GM18498 (cell line): ENCODE measurements around the gene ELP5.
A peak's percentile ranks its signal among the peaks of the same experiment; 100 is the strongest.

Source experiments
- ATAC-seq: cut with Tn5 transposase; IDR thresholded peaks from one replicate; pipeline ENCODE4 v1.9.1; 2021; ENCODE audit warnings: mild to moderate bottlenecking, moderate library complexity; ENCODE audit not compliant: unreplicated experiment

ELP5 gene

DNA sequence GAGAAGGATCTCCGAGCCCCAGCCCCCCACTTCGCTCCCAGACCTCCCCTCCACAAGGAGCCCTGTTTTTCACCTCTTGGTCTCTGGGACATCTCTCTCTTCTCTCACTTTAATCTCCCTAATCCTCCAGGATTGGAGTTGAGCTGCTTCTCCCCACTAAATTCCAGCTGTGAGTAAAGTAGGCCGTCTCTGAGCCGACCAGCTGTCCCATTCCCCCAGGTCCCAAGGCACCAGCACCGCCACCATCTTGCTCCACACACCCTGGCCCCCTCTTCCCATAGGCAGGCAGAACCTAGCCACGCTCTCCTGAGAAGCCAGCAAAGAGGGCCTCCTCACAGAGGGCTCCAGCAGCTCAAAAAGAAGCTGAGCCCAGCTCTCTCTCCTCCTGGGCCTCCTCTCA is 33.3 kb upstream of the ELP5 start:
- no peak for ATAC-seq

DNA sequence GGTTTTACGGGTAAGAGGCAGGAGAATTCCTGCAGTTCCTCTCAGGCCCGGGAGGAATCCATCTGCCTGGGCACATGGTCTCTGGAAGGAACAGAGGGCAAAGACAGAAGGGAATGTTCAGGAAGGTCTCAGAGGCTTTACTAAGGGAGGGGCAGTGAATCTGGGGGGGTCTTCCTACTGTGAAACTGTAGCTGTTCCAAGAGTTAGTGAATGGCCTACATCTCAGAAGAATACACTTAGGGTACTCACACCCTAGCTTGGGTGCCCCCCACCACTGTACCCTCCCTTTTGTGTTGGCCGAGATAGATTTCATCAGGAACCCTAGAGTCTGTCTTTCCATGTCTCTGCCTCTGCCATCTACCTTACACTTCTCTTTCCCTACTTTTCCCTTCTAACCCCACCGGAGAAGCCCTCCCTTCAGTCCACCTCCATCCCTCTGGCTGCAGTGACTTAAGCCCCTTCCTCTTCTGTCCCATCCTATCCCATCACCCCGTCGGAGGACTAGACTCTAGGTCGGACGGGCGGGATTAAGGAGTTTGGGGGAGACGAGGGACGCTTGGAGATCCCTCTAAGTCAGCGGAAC is 32.7 kb upstream of the ELP5 start:
- ATAC-seq, result no peak

DNA sequence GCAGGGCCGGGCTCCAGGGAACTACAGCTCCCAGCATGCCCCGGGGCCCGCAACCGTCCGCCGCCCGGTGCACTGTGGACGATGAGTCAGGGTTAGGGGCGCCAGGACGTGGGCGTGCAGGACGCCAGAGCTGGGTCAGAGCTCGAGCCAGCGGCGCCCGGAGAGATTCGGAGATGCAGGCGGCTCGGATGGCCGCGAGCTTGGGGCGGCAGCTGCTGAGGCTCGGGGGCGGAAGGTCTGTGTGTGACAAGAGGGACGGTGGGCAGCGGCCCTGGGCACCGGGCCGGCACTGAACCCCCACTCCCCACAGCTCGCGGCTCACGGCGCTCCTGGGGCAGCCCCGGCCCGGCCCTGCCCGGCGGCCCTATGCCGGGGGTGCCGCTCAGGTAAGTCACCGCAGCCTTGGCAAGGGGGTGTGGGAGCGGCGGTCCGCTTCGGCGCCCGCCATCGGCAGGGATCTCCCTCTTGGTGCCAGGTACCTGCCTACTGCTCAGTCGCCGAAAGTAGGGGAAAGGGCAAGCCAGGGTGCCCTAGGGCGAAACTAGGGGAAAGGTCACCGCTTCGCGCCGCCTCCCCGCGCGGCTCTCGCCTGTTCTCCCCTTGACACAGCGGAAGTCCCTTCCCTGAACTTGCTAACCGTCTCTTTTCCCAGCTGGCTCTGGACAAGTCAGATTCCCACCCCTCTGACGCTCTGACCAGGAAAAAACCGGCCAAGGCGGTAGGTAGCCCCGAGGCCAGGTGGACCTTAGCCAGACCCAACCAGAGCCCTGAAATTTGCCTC is 32.0 kb upstream of the ELP5 start, which contains the start of the genes ACADVL and DLG4:
Gene ACADVL (plus strand): TSS at position 127 of the 781 bp plus-strand sequence. CDS start 47 bp downstream, at position 174.
Gene DLG4 (minus strand): TSS at position 25 of the 781 bp plus-strand sequence.
- peak; percentile 53 for ATAC-seq

DNA sequence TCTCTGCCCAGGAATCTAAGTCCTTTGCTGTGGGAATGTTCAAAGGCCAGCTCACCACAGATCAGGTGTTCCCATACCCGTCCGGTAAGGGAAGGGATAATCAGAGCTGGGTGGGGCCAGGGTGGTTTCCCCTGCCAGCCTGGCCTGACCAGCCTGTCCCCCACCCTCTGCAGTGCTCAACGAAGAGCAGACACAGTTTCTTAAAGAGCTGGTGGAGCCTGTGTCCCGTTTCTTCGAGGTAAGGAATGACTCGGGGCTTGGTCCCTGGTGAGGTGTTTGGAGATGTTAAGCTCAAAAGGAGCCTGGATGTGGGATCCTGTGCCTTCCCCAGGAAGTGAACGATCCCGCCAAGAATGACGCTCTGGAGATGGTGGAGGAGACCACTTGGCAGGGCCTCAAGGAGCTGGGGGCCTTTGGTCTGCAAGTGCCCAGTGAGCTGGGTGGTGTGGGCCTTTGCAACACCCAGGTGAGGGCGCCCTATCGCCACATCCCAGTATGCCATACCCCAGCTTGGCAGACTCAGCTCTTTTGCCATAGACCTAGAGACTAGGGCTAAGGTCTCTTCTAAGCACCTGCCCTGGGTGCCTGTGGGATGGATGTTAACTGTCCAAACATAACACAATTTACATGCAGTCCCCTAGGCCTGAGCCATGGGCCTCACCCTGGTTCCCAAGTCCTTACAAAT is 31.3 kb upstream of the ELP5 start:
- ATAC-seq, result no peak

DNA sequence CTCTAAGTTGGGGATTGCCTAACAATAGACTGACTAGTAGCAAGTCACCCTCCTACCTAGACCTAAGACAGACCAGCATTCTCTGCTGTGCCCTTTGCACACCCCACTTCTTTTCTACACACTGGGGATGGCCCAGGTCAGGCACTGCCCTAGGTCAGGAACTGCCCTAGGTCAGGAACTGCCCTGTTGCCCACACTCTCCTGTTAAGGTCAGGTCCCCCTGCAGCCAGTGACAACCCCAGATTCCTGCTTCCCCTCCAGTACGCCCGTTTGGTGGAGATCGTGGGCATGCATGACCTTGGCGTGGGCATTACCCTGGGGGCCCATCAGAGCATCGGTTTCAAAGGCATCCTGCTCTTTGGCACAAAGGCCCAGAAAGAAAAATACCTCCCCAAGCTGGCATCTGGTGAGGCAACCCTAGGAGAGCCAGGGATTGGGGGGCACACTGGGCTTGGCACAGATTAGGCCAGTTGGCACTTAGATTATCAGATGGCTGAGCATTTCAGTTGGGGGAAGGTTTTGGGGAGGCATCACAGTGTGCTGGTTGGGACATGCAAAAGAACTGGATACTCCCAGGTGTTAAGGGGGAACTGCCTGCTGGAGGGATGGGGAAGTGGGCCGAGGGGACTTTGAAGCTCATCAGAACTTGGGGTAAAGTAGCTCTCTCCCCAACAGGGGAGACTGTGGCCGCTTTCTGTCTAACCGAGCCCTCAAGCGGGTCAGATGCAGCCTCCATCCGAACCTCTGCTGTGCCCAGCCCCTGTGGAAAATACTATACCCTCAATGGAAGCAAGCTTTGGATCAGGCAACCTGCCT is 30.5 kb upstream of the ELP5 start:
- ATAC-seq, result no peak

DNA sequence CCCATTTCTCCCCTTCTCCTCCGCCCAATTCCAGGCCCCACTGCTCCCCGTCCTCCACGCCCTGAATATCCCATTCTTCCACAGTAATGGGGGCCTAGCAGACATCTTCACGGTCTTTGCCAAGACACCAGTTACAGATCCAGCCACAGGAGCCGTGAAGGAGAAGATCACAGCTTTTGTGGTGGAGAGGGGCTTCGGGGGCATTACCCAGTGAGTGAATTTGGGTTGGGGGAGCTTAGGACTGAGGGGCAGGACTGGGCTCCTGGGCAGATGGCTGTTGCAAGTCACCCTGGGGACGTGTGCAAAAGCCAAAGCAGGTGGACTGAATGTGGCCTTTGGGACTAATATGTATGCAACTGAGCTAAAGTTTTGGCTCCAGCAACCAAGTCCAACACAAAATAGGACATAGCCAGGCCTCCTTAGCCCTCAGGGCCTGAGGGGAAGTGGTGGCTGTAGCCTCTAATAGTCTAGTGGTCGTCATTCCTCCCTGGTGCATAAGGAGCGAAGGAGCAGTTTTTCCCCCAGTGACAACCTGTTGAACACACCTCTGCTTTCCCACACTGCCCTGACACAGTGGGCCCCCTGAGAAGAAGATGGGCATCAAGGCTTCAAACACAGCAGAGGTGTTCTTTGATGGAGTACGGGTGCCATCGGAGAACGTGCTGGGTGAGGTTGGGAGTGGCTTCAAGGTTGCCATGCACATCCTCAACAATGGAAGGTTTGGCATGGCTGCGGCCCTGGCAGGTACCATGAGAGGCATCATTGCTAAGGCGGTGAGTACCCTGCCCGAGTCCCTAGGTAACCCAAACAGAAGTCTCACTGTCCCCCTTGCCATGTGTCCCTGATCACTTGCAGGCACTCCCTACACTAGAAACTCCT is 29.7 kb upstream of the ELP5 start:
- no peak for ATAC-seq

DNA sequence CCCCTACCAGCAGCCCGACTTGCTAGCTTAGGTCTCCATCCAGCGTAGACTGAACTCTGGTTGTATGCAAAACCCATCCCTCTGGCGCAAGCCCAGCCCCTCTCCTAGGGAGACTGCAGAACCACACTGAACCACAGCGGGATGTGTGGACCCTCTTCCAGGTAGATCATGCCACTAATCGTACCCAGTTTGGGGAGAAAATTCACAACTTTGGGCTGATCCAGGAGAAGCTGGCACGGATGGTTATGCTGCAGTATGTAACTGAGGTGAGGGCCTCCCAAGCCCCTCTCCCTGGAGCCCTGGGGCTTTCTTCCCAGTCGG is 29.1 kb upstream of the ELP5 start:
- ATAC-seq, result no peak

DNA sequence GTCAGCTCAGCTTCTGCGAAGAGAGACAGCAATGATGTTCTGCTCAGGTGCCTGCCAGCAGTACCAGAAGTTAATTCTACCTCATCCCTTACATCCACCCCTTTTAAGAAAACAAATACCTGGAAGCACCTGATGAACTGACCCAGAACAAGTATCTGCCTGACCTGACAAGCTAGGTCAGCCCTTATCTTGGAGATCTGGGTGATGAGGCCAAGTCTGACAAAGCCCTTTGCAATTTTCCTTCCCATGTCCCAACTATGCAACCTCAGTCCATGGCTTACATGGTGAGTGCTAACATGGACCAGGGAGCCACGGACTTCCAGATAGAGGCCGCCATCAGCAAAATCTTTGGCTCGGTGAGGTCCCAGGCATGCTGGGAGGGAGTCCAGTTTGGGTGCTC is 28.6 kb upstream of the ELP5 start:
- ATAC-seq, result no peak

DNA sequence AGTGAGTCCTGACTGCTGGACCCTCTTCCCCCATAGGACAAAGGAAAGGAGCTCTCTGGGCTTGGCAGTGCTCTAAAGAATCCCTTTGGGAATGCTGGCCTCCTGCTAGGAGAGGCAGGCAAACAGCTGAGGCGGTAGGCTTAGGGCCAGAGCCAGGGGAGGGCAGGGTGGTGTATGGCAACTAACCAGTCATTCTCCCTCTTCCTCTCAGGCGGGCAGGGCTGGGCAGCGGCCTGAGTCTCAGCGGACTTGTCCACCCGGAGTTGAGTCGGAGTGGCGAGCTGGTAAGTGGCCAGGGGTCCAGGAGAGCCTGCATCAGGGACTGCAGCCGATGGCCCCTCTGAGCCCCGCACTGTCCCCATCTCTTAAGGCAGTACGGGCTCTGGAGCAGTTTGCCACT is 27.9 kb upstream of the ELP5 start:
- ATAC-seq, result no peak

DNA sequence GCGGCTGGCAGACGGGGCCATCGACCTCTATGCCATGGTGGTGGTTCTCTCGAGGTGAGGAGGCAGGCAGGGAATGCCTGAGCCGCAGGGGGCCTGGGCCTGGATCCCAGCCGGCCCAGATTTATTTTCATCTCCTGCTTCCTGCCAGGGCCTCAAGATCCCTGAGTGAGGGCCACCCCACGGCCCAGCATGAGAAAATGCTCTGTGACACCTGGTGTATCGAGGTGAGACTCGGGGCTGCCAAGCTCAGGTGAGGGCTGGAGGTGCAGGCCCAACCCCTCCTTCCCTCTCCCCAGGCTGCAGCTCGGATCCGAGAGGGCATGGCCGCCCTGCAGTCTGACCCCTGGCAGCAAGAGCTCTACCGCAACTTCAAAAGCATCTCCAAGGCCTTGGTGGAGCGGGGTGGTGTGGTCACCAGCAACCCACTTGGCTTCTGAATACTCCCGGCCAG is 27.3 kb upstream of the ELP5 start:
- no peak for ATAC-seq

DNA sequence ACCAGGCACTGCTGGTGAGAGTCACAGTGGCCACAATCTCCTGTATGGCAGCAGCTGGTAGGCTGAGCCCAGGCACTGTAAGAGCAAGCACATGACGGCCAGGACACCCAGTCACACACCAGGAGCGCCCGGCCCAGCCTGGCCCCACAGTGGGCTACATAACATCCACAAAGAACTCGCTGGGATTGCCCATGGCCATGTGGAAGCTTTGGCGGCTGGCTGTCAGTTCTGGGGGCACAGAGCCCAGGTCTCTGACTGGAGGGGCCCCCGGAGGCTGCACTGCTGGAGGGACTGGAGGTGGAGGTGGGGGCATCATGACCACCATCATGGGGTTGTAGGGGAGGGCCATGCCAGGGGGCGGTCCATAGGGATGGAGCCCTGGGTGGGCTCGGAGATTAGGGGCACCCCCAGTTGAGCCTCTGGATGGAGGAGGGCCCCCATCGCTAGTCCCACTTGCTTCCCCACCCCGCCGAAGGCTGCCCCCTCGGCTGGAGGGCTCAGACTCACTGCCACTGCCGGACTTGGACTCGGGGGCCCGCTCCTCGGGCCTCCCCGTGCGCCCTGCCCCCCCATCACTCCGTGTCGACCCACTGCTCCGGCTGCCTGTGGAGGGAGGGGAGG is 26.2 kb upstream of the ELP5 start:
- no peak for ATAC-seq

DNA sequence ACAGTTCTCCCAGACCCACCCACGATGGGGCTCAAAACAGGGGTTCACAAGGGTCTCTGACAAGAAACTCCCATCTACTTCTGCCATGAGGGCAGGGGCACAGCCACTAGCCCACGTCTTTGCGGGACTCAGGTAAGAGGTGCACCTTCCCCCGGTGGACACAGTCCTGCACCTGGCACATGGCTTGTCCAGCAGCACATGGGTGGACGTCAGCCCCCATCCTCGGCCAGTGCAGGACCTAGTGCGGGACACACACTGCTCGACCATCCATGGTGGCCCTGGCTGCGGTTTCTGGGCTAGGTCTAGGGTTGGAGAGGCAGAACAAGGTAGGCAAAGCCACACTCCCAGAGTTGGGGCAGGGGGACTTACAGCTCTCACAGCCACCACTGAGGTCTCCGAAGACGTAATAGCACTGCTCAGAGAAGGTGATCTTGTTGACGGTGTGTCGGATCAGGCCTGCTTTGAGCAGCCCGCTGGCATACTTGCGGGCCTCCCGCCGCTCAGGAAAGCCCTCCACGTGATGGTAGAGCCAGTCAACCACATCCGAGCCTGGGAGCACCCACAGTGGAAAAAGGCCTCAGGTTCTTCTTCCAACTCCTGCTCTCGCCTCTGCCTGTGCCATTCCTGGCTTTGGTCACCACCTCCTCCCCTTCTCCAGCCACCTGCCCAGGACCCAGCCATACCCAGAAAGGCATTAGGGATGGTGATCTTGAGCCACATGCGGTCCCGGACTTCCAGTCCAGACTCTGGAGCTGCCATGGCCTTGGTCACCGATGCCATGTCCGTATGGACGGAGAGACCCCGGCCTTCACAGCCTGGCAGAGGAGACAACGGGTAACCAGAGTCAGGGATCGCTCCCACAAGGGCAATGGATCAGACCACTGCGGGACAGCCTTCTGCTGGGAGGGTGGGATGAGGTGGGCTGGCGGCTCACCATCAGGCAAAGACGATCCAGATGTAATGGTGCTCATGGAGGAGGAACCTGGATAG is 25.0 kb upstream of the ELP5 start:
- ATAC-seq, result no peak

DNA sequence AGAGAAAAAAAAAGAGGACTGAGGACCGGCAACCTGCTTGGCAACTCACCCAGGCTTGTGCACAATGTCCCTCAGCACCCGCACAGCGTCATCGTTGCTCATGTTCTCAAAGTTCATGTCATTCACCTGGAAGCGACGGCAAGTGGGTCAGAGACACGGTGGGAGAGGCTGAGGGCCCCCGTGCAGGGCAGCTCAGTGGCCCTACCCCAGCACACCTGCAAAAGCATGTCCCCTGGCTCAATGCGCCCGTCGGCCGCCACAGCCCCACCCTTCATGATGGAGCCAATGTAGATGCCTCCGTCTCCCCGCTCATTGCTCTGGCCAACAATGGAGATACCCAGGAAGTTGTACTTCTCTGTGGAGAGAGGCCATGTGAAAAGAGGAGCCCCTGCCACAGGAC is 23.1 kb upstream of the ELP5 start:
- no peak for ATAC-seq

DNA sequence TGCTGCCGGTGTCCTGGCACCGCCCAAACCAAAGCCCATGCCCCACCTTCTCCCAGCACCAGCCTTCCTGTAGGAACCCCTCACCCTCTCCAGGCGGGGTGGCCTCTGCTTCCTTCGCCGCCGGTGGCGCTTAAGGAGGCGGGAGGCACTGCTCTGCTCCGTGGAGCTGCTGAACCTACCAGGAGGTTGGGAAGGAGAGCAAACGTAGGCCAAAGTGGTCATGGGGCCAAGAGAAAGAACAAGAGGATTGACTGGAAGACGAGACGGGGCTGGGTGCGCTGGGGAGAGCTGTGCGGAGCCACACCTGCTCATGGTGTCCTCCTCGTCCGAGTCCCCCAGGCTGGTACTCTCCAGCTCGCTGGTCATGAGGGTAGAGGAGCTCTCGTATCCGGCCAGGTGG is 22.5 kb upstream of the ELP5 start:
- ATAC-seq, result no peak

DNA sequence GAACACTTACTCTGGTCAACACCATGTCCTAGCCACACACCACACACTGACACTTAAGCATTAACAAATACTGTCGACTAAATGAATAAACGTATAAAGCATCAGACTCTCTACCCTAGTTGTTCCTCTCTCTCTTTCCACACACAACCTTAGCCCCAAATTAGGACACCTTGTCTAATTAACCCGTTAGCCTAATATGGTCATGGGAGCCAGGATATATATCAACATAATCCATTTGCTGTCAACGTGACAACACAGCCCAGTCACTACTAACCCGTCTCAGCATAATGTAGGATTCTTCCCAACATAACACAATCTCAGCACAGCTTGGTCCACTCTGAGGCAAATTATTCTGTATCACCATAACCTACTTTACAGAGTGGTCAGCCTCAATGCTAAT is 19.9 kb upstream of the ELP5 start:
- no peak for ATAC-seq

DNA sequence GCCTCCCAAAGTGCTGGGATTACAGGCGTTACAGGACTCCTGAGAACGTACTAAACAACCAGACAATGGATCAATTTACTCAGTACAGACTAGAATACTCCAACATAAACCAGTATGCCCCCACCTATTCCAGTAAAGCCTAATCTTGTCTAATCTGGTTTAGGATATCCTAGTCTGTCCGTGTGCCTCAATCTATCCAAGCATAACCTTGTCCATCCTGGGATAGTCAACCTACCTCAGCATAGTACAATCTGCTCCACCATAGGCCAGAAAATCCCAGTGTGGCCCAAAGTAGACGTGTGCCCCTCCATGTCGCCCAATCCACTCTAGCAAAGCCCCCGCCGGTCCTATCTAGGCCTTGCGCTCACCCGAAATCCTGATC is 18.3 kb upstream of the ELP5 start:
- no peak for ATAC-seq

DNA sequence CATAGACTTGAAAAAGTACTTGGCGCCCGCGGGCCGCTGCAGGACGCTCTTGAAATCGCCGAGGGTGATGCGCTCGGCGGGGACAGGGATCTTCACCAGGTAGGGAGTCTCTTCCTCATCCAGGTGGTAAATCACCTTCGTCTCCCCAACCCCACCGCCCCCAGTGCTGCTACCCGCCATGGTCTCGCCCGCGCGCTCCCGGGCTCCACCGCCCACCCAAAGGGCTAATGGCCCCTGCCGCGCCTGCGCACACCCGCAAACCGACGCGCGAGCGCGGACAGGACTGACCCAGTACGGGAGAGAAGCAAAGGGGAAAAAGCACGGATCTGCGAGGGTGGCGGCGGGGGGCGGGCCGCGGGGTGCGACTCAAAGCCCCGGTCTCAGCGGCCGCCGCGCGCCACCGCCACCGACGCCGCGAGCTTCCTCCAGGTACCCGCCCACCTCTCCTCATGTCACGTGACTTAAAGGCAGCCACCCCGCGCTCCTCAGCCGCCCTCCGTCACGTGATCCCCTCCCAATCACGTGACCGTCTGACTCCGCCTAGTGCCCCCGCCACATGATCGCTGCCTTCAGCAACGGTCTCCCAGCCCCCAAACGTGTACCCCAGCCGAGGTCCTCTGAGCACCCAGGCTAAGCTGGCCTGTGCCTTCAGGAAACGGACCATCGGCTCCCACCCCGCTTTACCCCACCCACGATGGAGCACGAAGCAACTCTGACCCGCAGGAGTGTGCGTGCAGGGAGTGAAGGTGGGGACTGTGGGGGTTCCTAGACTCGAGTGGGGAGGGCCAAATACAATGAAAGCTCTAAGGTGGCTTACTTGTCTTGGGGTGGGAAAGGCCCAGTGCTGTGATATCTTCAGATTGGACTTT is 17.7 kb upstream of the ELP5 start, which contains the start of gene DVL2:
Gene DVL2 (minus strand): TSS at position 435 of the 869 bp plus-strand sequence. CDS start 255 bp downstream, at position 180.
- ATAC-seq, result peak; percentile 62
